T-helper 2 cell treated with Interferon-gamma antibody and Interleukin-4, amounts not matched to agents 5 μg/mL and 100 μg/mL, for 36 hours (primary cell): Measurements from ENCODE around the gene SYNE1.
"Not testable (repeated sequence)": the region's sequence is repeated elsewhere in the genome, so short reads cannot be mapped to it uniquely, and the experiment has no call there.

Experiments
- DNase-seq: peaks from one replicate; pipeline ENCODE4 v3.0.0; 2021; ENCODE audit warnings: low spot score
- H3K27ac Mint-ChIP-seq: one replicate; pipeline ENCODE4 v1.8.0; 2021; ENCODE audit warnings: mild to moderate bottlenecking, mixed read lengths
- H3K27me3 Mint-ChIP-seq: one replicate; pipeline ENCODE4 v1.8.0; 2021; ENCODE audit warnings: low read depth, mixed read lengths
- H3K36me3 Mint-ChIP-seq: one replicate; pipeline ENCODE4 v1.8.0; 2021; ENCODE audit warnings: low read depth, mixed read lengths
- H3K4me1 Mint-ChIP-seq: one replicate; pipeline ENCODE4 v1.8.0; 2021; ENCODE audit warnings: low read depth, mixed read lengths
- H3K4me3 Mint-ChIP-seq: one replicate; pipeline ENCODE4 v1.8.0; 2022; ENCODE audit warnings: mild to moderate bottlenecking, moderate library complexity, mixed read lengths
- H3K9me3 Mint-ChIP-seq: one replicate; pipeline ENCODE4 v1.8.0; 2021; ENCODE audit warnings: mixed read lengths

Gene SYNE1

DNA sequence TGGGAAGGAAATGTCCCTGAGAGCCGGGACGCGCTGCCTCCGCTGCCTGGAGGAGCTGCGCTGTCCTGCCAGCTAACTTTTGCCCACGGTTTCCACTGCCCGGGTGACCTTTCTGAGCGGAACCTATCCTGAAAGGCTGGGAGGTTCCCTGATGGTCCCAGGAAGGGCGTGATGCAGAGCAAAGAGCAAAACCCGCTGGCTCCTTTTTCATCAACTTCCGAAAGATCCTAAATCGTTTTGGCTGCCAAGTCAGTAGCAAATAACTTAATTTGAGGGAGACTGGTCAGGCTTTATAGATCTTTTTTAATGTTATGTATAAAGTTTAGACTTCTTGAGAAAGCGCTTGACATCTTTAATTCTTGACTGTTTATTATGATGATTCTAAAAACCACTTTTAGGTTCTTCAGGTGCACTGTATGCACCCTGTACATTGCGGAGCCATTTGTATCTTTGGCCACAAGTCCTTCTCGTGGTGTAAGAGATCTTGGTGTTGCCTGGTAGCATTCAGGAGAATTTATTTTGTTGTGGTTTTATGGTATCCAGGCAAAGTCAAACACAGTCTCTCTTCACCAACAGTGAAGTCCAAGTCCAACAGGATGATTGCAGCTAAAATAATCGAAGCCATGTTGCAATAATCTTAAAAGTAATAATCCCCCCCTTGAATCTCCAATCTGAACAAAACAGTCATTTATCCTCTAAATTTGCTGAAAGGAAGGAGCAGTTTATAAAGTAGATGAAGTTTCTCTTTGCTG lies at the start of gene SYNE1:
Gene SYNE1 (minus strand): TSS at position 67 of the 752 bp plus-strand sequence. CDS start 9,031 bp downstream, outside the sequence.
- H3K4me1 Mint-ChIP-seq = peaks cover 7% of the 10 kb centered on the region
- DNase-seq = no peak
- no peak within 1 kb of the TSS for H3K27ac Mint-ChIP-seq
- H3K36me3 Mint-ChIP-seq = no peaks in the 10 kb centered on the region
- peaks cover 49% of the 10 kb centered on the region for H3K27me3 Mint-ChIP-seq
- H3K9me3 Mint-ChIP-seq = no peaks in the 10 kb centered on the region
- H3K4me3 Mint-ChIP-seq = peak within 1 kb of the TSS; percentile 77

- Mint-ChIP-seq H3K27ac (no peak overlapping the region), H3K36me3 (no peaks in the 10 kb centered on the region), H3K9me3 (no peaks in the 10 kb centered on the region), H3K27me3 (no peaks in the 10 kb centered on the region), H3K4me1 (no peaks in the 10 kb centered on the region), H3K4me3 (no peak overlapping the region)
- DNase-seq = no peak
Observed at GRCh38 chr6:152685819-152686218, 48.7 kb upstream of the SYNE1 start.

GRCh38 chr6:152682935-152683334 lies 45.8 kb upstream of the SYNE1 start:
- H3K36me3 Mint-ChIP-seq, DNase-seq, H3K4me1 Mint-ChIP-seq: not testable (repeated sequence)

GRCh38 chr6:152682141-152682540 lies 45.0 kb upstream of the SYNE1 start:
- no peaks in the 10 kb centered on the region for H3K27me3 Mint-ChIP-seq
- DNase-seq = no peak
- no peaks in the 10 kb centered on the region for H3K4me1 Mint-ChIP-seq
- no peaks in the 10 kb centered on the region for H3K9me3 Mint-ChIP-seq
- H3K4me3 Mint-ChIP-seq = no peak overlapping the region
- H3K27ac Mint-ChIP-seq = no peak overlapping the region
- no peaks in the 10 kb centered on the region for H3K36me3 Mint-ChIP-seq

More at GRCh38 chr6:152682935-152683334, 45.8 kb upstream of the SYNE1 start:
- not testable (repeated sequence) for H3K27ac Mint-ChIP-seq, H3K27me3 Mint-ChIP-seq, H3K4me3 Mint-ChIP-seq, H3K9me3 Mint-ChIP-seq

DNA sequence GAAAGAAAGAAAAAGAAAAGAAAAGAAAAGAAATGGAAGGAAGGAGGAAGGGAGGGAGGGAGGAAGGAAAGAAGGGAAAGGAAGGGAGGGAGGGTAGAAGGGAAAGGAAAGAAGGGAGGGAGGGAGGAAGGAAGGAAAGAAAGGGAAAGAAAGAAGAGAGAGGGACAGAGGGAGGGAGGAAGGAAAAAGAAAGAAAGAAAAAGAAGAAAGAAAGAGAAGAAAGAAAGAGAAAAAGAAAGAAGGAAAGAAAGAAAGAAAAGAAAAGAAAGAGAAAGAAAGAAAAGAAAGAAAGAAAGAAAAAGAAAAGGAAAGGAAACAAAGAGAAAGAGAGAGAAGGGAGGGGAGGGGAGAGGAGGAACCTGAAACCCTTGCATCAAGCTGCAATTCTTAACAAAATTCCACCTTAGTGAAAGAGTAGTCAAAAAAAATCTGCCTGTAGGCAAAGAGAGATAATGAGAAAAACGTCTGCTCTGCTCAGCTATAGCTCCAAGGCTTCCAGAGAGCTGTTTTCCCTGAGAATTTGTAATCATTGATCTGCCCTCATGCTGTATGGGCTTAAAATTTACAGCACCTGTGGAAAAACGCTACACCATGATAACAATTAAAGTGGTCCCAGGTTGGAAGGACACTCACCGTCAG lies 43.8 kb upstream of the SYNE1 start:
- Mint-ChIP-seq H3K27ac (no peak overlapping the region), H3K27me3 (no peaks in the 10 kb centered on the region), H3K9me3 (no peaks in the 10 kb centered on the region), H3K4me1 (no peaks in the 10 kb centered on the region), H3K4me3 (no peak overlapping the region), H3K36me3 (no peaks in the 10 kb centered on the region)
- no peak for DNase-seq

GRCh38 chr6:152680151-152680550 lies 43.0 kb upstream of the SYNE1 start:
- no peaks in the 10 kb centered on the region for H3K4me1 Mint-ChIP-seq
- H3K9me3 Mint-ChIP-seq = no peaks in the 10 kb centered on the region
- H3K4me3 Mint-ChIP-seq = no peak overlapping the region
- no peak for DNase-seq
- no peak overlapping the region for H3K27ac Mint-ChIP-seq
- H3K36me3 Mint-ChIP-seq = no peaks in the 10 kb centered on the region
- H3K27me3 Mint-ChIP-seq = no peaks in the 10 kb centered on the region

DNA sequence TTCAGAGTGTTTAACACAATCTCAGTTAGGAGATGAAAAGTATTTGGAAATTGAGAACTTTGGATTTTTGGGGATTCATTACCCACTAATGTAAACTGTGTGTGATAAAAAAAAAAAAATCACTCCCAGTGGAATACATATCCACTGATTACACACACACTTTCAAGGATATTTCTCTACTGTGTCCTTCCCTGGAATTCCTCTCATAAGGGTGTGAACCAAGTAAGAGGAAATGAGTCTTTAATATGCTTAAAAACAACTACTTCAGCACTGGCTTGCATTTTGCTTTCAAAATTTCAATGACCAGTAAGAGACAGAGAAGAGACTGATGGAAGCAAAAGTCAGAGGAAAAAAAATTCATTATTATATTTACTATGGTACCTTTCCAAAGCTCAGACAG lies 36.1 kb upstream of the SYNE1 start:
- Mint-ChIP-seq H3K36me3 (no peaks in the 10 kb centered on the region), H3K4me1 (no peaks in the 10 kb centered on the region), H3K9me3 (no peaks in the 10 kb centered on the region), H3K4me3 (no peak overlapping the region), H3K27me3 (no peaks in the 10 kb centered on the region), H3K27ac (no peak overlapping the region)
- no peak for DNase-seq

GRCh38 chr6:152671171-152671570 lies 34.0 kb upstream of the SYNE1 start:
- DNase-seq = no peak
- Mint-ChIP-seq H3K4me3 (no peak overlapping the region), H3K27ac (no peak overlapping the region), H3K4me1 (no peaks in the 10 kb centered on the region), H3K36me3 (no peaks in the 10 kb centered on the region), H3K9me3 (no peaks in the 10 kb centered on the region), H3K27me3 (no peaks in the 10 kb centered on the region)

- Mint-ChIP-seq H3K4me1 (no peaks in the 10 kb centered on the region), H3K27ac (no peak overlapping the region), H3K36me3 (no peaks in the 10 kb centered on the region), H3K4me3 (no peak overlapping the region), H3K9me3 (no peaks in the 10 kb centered on the region), H3K27me3 (no peaks in the 10 kb centered on the region)
- no peak for DNase-seq
Observed at GRCh38 chr6:152669895-152670294, 32.7 kb upstream of the SYNE1 start.

- no peaks in the 10 kb centered on the region for H3K36me3 Mint-ChIP-seq
- no peak overlapping the region for H3K27ac Mint-ChIP-seq
- H3K9me3 Mint-ChIP-seq = no peaks in the 10 kb centered on the region
- no peak overlapping the region for H3K4me3 Mint-ChIP-seq
- no peak for DNase-seq
- H3K4me1 Mint-ChIP-seq = no peaks in the 10 kb centered on the region
- no peaks in the 10 kb centered on the region for H3K27me3 Mint-ChIP-seq
Observed at GRCh38 chr6:152661776-152662175, 24.6 kb upstream of the SYNE1 start.

DNA sequence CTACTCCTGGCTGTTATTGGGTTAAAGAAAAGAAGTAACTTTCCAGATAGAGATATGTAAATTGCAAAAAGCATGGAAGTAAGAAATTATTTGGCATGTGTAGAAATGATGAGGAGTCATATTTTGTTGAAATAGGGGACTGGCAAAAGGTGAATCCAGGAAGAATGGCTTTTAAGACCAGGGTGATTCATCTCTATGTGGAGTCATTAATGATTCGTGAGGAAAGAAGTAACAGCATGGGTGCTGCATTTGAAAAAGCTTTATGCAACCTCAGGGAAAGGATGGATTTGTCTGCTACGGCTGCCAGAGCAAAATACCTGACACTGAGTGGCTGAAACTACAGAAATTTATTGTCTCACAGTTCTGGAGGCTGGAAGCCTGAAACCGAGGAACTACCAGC lies 14.8 kb upstream of the SYNE1 start:
- Mint-ChIP-seq H3K27ac (no peak overlapping the region), H3K4me1 (no peaks in the 10 kb centered on the region), H3K4me3 (no peak overlapping the region), H3K27me3 (no peaks in the 10 kb centered on the region), H3K36me3 (no peaks in the 10 kb centered on the region), H3K9me3 (no peaks in the 10 kb centered on the region)
- DNase-seq = no peak

DNA sequence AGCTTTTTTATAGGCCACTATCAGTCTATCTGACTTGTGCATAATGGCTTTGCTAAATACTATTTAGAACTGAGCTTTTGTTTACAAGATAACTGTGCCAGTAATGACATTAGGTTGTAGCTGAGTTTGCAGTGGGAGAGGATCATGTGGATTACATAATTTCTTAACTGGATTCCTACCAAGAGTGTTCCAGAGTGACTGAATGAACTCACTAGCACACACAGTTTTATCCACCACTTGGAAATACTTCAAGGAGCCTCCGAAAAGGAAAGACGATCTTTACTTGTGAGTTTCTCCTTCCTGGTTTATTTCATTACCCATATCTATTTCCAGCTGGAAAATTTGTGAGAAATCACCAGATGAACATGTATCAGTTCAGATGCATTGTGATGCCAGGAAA lies 10.9 kb upstream of the SYNE1 start:
- DNase-seq = no peak
- H3K36me3 Mint-ChIP-seq = no peaks in the 10 kb centered on the region
- no peaks in the 10 kb centered on the region for H3K9me3 Mint-ChIP-seq
- no peak overlapping the region for H3K27ac Mint-ChIP-seq
- no peaks in the 10 kb centered on the region for H3K4me1 Mint-ChIP-seq
- H3K4me3 Mint-ChIP-seq = no peak overlapping the region
- H3K27me3 Mint-ChIP-seq = no peaks in the 10 kb centered on the region

DNA sequence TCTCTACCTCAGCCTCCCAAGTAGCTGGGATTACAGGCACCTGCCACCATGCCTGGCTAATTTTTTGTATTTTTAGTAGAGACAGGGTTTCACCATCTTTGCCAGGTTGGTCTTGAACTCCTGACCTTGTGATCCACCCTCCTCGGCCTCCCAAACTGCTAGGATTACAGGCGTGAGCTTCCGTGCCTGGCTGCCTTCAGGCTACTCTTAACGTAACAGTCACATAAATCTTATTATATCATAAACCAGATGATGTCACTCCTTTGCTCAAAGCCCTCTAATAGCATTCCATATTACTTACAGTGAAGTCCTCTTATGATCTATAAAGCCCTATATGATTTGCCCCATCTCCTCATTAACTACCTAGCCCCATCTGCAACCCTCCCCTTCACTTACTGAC lies 9.6 kb upstream of the SYNE1 start:
- not testable (repeated sequence) for DNase-seq, H3K27ac Mint-ChIP-seq, H3K36me3 Mint-ChIP-seq, H3K4me1 Mint-ChIP-seq, H3K9me3 Mint-ChIP-seq, H3K27me3 Mint-ChIP-seq, H3K4me3 Mint-ChIP-seq

- no peak for DNase-seq
- Mint-ChIP-seq H3K4me3 (no peak overlapping the region), H3K36me3 (no peaks in the 10 kb centered on the region), H3K4me1 (no peaks in the 10 kb centered on the region), H3K9me3 (no peaks in the 10 kb centered on the region), H3K27ac (no peak overlapping the region), H3K27me3 (peaks cover 12% of the 10 kb centered on the region)
Observed at GRCh38 chr6:152642578-152643375, 5.6 kb upstream of the SYNE1 start.
